GM23338 (cell line): ENCODE measurements around the gene PNPLA8. TPM values are rescaled to one million over a fixed set of nuclear protein-coding genes. Genes with fewer than 3 reads are reported as not detected.
A peak's percentile ranks its signal among the peaks of the same experiment; 100 is the strongest.

Experiments used
- ATAC-seq: fragments of 200-7000 bp; cut with Tn5 transposase; 3 replicates; pipeline ENCODE4 v1.9.1; 2020
- DNase-seq: peaks from one replicate; pipeline ENCODE4 v3.0.0-alpha.2; 2015; ENCODE audit warnings: low spot score
- H2AFZ ChIP-seq: fragments of 200-600 bp; sonication (generic); 2 replicates; pipeline ENCODE4 v1.8.0; 2016; ENCODE audit warnings: antibody characterized with exemption, mild to moderate bottlenecking, moderate library complexity
- H3F3A ChIP-seq: fragments of 200-600 bp; sonication (generic); replicated peaks from 2 replicates; pipeline ENCODE4 v1.8.0; 2017; ENCODE audit warnings: antibody characterized with exemption, mixed run types, low read depth
- H3K27ac ChIP-seq: fragments of 200-600 bp; sonication (generic); 2 replicates; pipeline ENCODE4 v1.6.1; 2016; ENCODE audit warnings: low read depth
- H3K27me3 ChIP-seq: fragments of 200-600 bp; sonication (generic); 2 replicates; pipeline ENCODE4 v1.8.0; 2016; ENCODE audit warnings: mild to moderate bottlenecking, mixed run types, moderate library complexity; ENCODE audit not compliant: insufficient read depth
- H3K36me3 ChIP-seq: fragments of 200-600 bp; sonication (generic); 2 replicates; pipeline ENCODE4 v1.8.0; 2016; ENCODE audit warnings: mild to moderate bottlenecking; ENCODE audit not compliant: insufficient read depth
- H3K4me1 ChIP-seq: fragments of 200-600 bp; sonication (generic); 2 replicates; pipeline ENCODE4 v1.8.0; 2016; ENCODE audit warnings: mild to moderate bottlenecking, moderate library complexity; ENCODE audit not compliant: insufficient read depth
- H3K4me2 ChIP-seq: fragments of 200-600 bp; sonication (generic); 2 replicates; pipeline ENCODE4 v1.7.1; 2017; ENCODE audit warnings: mixed run types
- H3K4me3 ChIP-seq: fragments of 200-600 bp; sonication (generic); 2 replicates; pipeline ENCODE4 v1.6.1; 2016; ENCODE audit warnings: mixed run types
- H3K79me2 ChIP-seq: fragments of 200-600 bp; sonication (generic); replicated peaks from 2 replicates; pipeline ENCODE4 v1.8.0; 2017; ENCODE audit warnings: mild to moderate bottlenecking; ENCODE audit not compliant: insufficient read depth
- H3K9me2 ChIP-seq: fragments of 200-600 bp; sonication (generic); 2 replicates; pipeline ENCODE4 v1.8.0; 2017; ENCODE audit not compliant: insufficient read depth
- H4K20me1 ChIP-seq: fragments of 200-600 bp; sonication (generic); replicated peaks from 2 replicates; pipeline ENCODE4 v1.8.0; 2017; ENCODE audit warnings: mild to moderate bottlenecking; ENCODE audit not compliant: insufficient read depth
- H3K27ac Mint-ChIP-seq: 2 replicates; pipeline ENCODE4 v1.8.0; 2020; ENCODE audit warnings: inconsistent platforms, mild to moderate bottlenecking, moderate library complexity, mixed read lengths
- H3K27me3 Mint-ChIP-seq: 3 replicates; pipeline ENCODE4 v1.8.0; 2022; ENCODE audit warnings: low read depth, mild to moderate bottlenecking, moderate library complexity, mixed read lengths, inconsistent platforms; ENCODE audit not compliant: insufficient read depth, poor library complexity
- H3K36me3 Mint-ChIP-seq: 3 replicates; pipeline ENCODE4 v1.8.0; 2021; ENCODE audit warnings: low read depth, mild to moderate bottlenecking, inconsistent platforms, moderate library complexity, mixed read lengths
- H3K4me1 Mint-ChIP-seq: 3 replicates; pipeline ENCODE4 v1.8.0; 2020; ENCODE audit warnings: mild to moderate bottlenecking, inconsistent platforms, mixed read lengths
- H3K4me3 Mint-ChIP-seq: 3 replicates; pipeline ENCODE4 v1.8.0; 2021; ENCODE audit warnings: moderate library complexity, mild to moderate bottlenecking, inconsistent platforms, mixed read lengths
- H3K9me3 Mint-ChIP-seq: 3 replicates; pipeline ENCODE4 v1.8.0; 2020; ENCODE audit warnings: moderate library complexity, mild to moderate bottlenecking, inconsistent platforms, mixed read lengths
- CREB1 ChIP-seq: fragments of 250-450 bp; sonication (Bioruptor Pico); IDR thresholded peaks from 2 replicates; pipeline ENCODE4 v1.5.0; 2020; ENCODE audit warnings: low read depth, mild to moderate bottlenecking, moderate library complexity
- ETS1 ChIP-seq: IDR thresholded peaks from 2 replicates; pipeline ENCODE4 v1.6.1; 2016; ENCODE audit warnings: antibody characterized with exemption
- EZH2 ChIP-seq: fragments of 200-600 bp; sonication (generic); IDR thresholded peaks from one replicate; pipeline ENCODE4 v1.8.0; 2017; ENCODE audit warnings: antibody characterized with exemption, mild to moderate bottlenecking, low read depth; ENCODE audit not compliant: unreplicated experiment
- EZH2phosphoT487 ChIP-seq: fragments of 200-600 bp; sonication (generic); IDR thresholded peaks from one replicate; pipeline ENCODE4 v1.8.1; 2018; ENCODE audit warnings: antibody characterized with exemption; ENCODE audit not compliant: unreplicated experiment
- JUNB ChIP-seq: IDR thresholded peaks from one replicate; pipeline ENCODE4 v1.6.1; 2016; ENCODE audit warnings: antibody characterized with exemption; ENCODE audit not compliant: unreplicated experiment
- NANOG ChIP-seq: IDR thresholded peaks from 2 replicates; pipeline ENCODE4 v1.6.1; 2016; ENCODE audit warnings: antibody characterized with exemption, borderline replicate concordance
- REST ChIP-seq: IDR thresholded peaks from one replicate; pipeline ENCODE4 v1.6.1; 2018; ENCODE audit warnings: antibody characterized with exemption; ENCODE audit not compliant: unreplicated experiment
- STAT1 ChIP-seq: IDR thresholded peaks from one replicate; pipeline ENCODE4 v1.6.1; 2016; ENCODE audit warnings: antibody characterized with exemption; ENCODE audit not compliant: unreplicated experiment
- ZNF114 ChIP-seq: fragments of 250-450 bp; sonication (Bioruptor Pico); IDR thresholded peaks from 2 replicates; pipeline ENCODE4 v1.5.0; 2020; ENCODE audit warnings: mild to moderate bottlenecking, moderate library complexity
- polyA plus RNA-seq: library from polyadenylated mRNA; unstranded; fragments of >200 nt; fragmentation: Nextera tagmentation; extraction: Ambion mirVana; gene quantifications from 2 replicates; pipeline ENCODE4 v1.2.1, GENCODE V29; 2016
- total RNA-seq: library from RNA; depleted of rRNA; stranded (reverse); fragments of >200 nt; shearing (Covaris generic); gene quantifications from 2 replicates; pipeline ENCODE4 v1.2.3, GENCODE V29; 2014

PNPLA8 gene
- total and polyA plus RNA-seq, 2 experiments from 2014 or later: 12.5 to 13.6 TPM

- TF ChIP-seq STAT1 (no peak), EZH2 (no peak), ZNF114 (CRISPR knock-in tag) (no peak), JUNB (no peak), CREB1 (no peak), NANOG (no peak)
Measured at GRCh38 chr7:108479751-108480150, 46.2 kb downstream of the PNPLA8 start (continued).

- H2AFZ ChIP-seq: no peak overlapping the region
- H3K9me3 Mint-ChIP-seq: no peaks in the 10 kb centered on the region
- H3K36me3 Mint-ChIP-seq: no peaks in the 10 kb centered on the region
- H3K4me2 ChIP-seq: no peak overlapping the region
- no peaks in the 10 kb centered on the region for H3K79me2 ChIP-seq
- H3K9me2 ChIP-seq: no peaks in the 10 kb centered on the region
- H3K27me3 Mint-ChIP-seq: peaks cover 2% of the 10 kb centered on the region
- H3K4me1 ChIP-seq: no peaks in the 10 kb centered on the region
- H3K4me3 ChIP-seq: no peak overlapping the region
- H3K4me3 Mint-ChIP-seq: no peak overlapping the region
- peaks cover 4% of the 10 kb centered on the region; the same call in 2 of the 3 replicates for H3K4me1 Mint-ChIP-seq
- no peaks in the 10 kb centered on the region for H4K20me1 ChIP-seq
- ATAC-seq (no peak), DNase-seq (no peak)
- no peaks in the 10 kb centered on the region for H3K36me3 ChIP-seq
- no peaks in the 10 kb centered on the region for H3F3A ChIP-seq
- no peak overlapping the region; the same call in 1 of the 2 replicates for H3K27ac Mint-ChIP-seq
- H3K27me3 ChIP-seq: no peaks in the 10 kb centered on the region
- H3K27ac ChIP-seq: no peak overlapping the region
- TF ChIP-seq ZNF114 (CRISPR knock-in tag) (no peak), JUNB (no peak), CREB1 (no peak), ETS1 (no peak), EZH2phosphoT487 (no peak), REST (no peak), EZH2 (no peak), STAT1 (no peak)
Measured at GRCh38 chr7:108479118-108479517, 46.8 kb downstream of the PNPLA8 start.

- Histone ChIP-seq H3K79me2 (no peaks in the 10 kb centered on the region), H3K4me2 (no peak overlapping the region), H3F3A (no peaks in the 10 kb centered on the region), H2AFZ (no peak overlapping the region), H3K4me3 (no peak overlapping the region), H3K9me2 (no peaks in the 10 kb centered on the region), H3K4me1 (no peaks in the 10 kb centered on the region), H3K36me3 (no peaks in the 10 kb centered on the region), H3K27ac (peak overlapping the region; percentile 2; the same call in 1 of the 2 replicates), H3K27me3 (no peaks in the 10 kb centered on the region), H4K20me1 (no peaks in the 10 kb centered on the region)
- peaks cover 4% of the 10 kb centered on the region for H3K27me3 Mint-ChIP-seq
- ATAC-seq: peak; percentile 74
- no peak overlapping the region for H3K27ac Mint-ChIP-seq
- H3K36me3 Mint-ChIP-seq: no peaks in the 10 kb centered on the region
- no peak for TF ChIP-seq REST
- H3K4me3 Mint-ChIP-seq: no peak overlapping the region
- H3K9me3 Mint-ChIP-seq: no peaks in the 10 kb centered on the region
- peaks cover 7% of the 10 kb centered on the region for H3K4me1 Mint-ChIP-seq
- DNase-seq: peak; percentile 50
Measured at GRCh38 chr7:108468246-108468645, 57.7 kb downstream of the PNPLA8 start.
